IMR-90 (cell line): ENCODE data around the gene GXYLT2. TPM values are rescaled to one million over a fixed set of nuclear protein-coding genes. Genes with fewer than 3 reads are reported as not detected.

Experiments used
- ATAC-seq: fragments of 200-7000 bp; cut with Tn5 transposase; 2 replicates; pipeline ENCODE4 v1.9.1; 2020; ENCODE audit warnings: low read depth, mild to moderate bottlenecking, moderate library complexity
- BruUV-seq: library from RNA; stranded (reverse); fragments of 400-500 nt; replicated peaks from 2 replicates; lab custom pipeline; 2021; lab: Mats Ljungman, UMichigan
- CTCF ChIA-PET: fragments of 300-600 bp; formaldehyde crosslinking; extraction: SDS; loops from one replicate; lab custom pipeline; 2021; ENCODE audit warnings: antibody characterized with exemption; lab: Yijun Ruan, JAX
- POLR2A ChIA-PET: fragments of 300-600 bp; sonication (Branson Sonifier 250); formaldehyde crosslinking; loops from one replicate; lab custom pipeline; 2022; ENCODE audit warnings: antibody characterized with exemption; ENCODE audit not compliant: unreplicated experiment; lab: Charles Lee
- DNase-seq: peaks from one replicate; pipeline ENCODE4 v3.0.0; 2013
- H2AFZ ChIP-seq: replicated peaks from 2 replicates; pipeline ENCODE3; 2013; ENCODE audit warnings: low read length, mild to moderate bottlenecking; ENCODE audit not compliant: poor library complexity
- H2AK5ac ChIP-seq: 2 replicates; pipeline ENCODE4 v1.6.1; 2013; ENCODE audit warnings: low read depth, low read length, inconsistent platforms
- H2AK9ac ChIP-seq: replicated peaks from 2 replicates; pipeline ENCODE3; 2013; ENCODE audit warnings: mild to moderate bottlenecking, low read depth, low read length, moderate library complexity; ENCODE audit not compliant: poor library complexity
- H2BK120ac ChIP-seq: 2 replicates; pipeline ENCODE4 v1.6.1; 2013; ENCODE audit warnings: low read depth, low read length, inconsistent platforms
- H2BK15ac ChIP-seq: 3 replicates; pipeline ENCODE4 v1.6.1; 2013; ENCODE audit warnings: low read depth, low read length, inconsistent platforms
- H2BK20ac ChIP-seq: 2 replicates; pipeline ENCODE4 v1.6.1; 2013; ENCODE audit warnings: low read depth, mild to moderate bottlenecking, inconsistent platforms, low read length, moderate library complexity
- H2BK5ac ChIP-seq: 2 replicates; pipeline ENCODE4 v1.6.1; 2013; ENCODE audit warnings: mild to moderate bottlenecking, low read depth, low read length, inconsistent platforms; ENCODE audit not compliant: poor library complexity, severe bottlenecking
- H3K14ac ChIP-seq: replicated peaks from 2 replicates; pipeline ENCODE4 v1.6.1; 2013; ENCODE audit warnings: low read depth, low read length, inconsistent platforms
- H3K18ac ChIP-seq: 2 replicates; pipeline ENCODE4 v1.6.1; 2013; ENCODE audit warnings: low read depth, low read length, control low read depth
- H3K23ac ChIP-seq: 2 replicates; pipeline ENCODE4 v1.6.1; 2013; ENCODE audit warnings: low read depth, low read length, inconsistent platforms
- H3K27ac ChIP-seq: 2 replicates; pipeline ENCODE4 v1.5.1; 2013; ENCODE audit warnings: mild to moderate bottlenecking, control low read depth, low read length; ENCODE audit not compliant: insufficient read depth
- H3K27me3 ChIP-seq: 2 replicates; pipeline ENCODE4 v1.6.1; 2013; ENCODE audit warnings: low read length; ENCODE audit not compliant: control insufficient read depth, insufficient read depth
- H3K36me3 ChIP-seq: 2 replicates; pipeline ENCODE4 v1.6.1; 2013; ENCODE audit warnings: low read length, mixed read lengths; ENCODE audit not compliant: control insufficient read depth, insufficient read depth
- H3K4ac ChIP-seq: 2 replicates; pipeline ENCODE4 v1.6.1; 2013; ENCODE audit warnings: low read depth, low read length, inconsistent platforms
- H3K4me1 ChIP-seq: 2 replicates; pipeline ENCODE4 v1.6.1; 2013; ENCODE audit warnings: low read length, mixed read lengths; ENCODE audit not compliant: control insufficient read depth, insufficient read depth
- H3K4me2 ChIP-seq: 2 replicates; pipeline ENCODE4 v1.6.1; 2013; ENCODE audit warnings: low read depth, mild to moderate bottlenecking, control low read depth, low read length, moderate library complexity
- H3K4me3 ChIP-seq: 2 replicates; pipeline ENCODE4 v1.5.1; 2013; ENCODE audit warnings: low read depth, mild to moderate bottlenecking, control low read depth, low read length, moderate library complexity; ENCODE audit not compliant: insufficient read depth
- H3K56ac ChIP-seq: 2 replicates; pipeline ENCODE4 v1.6.1; 2013; ENCODE audit warnings: low read length, inconsistent platforms; ENCODE audit not compliant: insufficient read depth; ENCODE audit errors: extremely low read depth
- H3K79me1 ChIP-seq, 2 experiments: 2 replicates each; pipeline ENCODE4 v1.6.1; 2013; ENCODE audit warnings: low read length in 2 of 2, inconsistent platforms in 1 of 2, low read depth in 1 of 2
- H3K9ac ChIP-seq: 2 replicates; pipeline ENCODE4 v1.6.1; 2013; ENCODE audit warnings: low read depth, low read length, control low read depth
- H3K9me1 ChIP-seq: 2 replicates; pipeline ENCODE4 v1.6.1; 2013; ENCODE audit warnings: low read length, inconsistent platforms; ENCODE audit not compliant: insufficient read depth
- H3K9me3 ChIP-seq: 2 replicates; pipeline ENCODE4 v1.6.1; 2013; ENCODE audit warnings: low read length; ENCODE audit not compliant: control insufficient read depth, insufficient read depth
- H4K20me1 ChIP-seq: 2 replicates; pipeline ENCODE4 v1.6.1; 2013; ENCODE audit warnings: low read length, inconsistent platforms; ENCODE audit not compliant: insufficient read depth
- H4K5ac ChIP-seq: 2 replicates; pipeline ENCODE4 v1.6.1; 2013; ENCODE audit warnings: mild to moderate bottlenecking, low read depth, low read length, control low read depth
- H4K8ac ChIP-seq, 2 experiments: 2 replicates each; pipeline ENCODE4 v1.6.1; 2013; ENCODE audit warnings: low read depth in 2 of 2, low read length in 2 of 2, control low read depth in 1 of 2, inconsistent platforms in 1 of 2
- H4K91ac ChIP-seq: 2 replicates; pipeline ENCODE4 v1.6.1; 2013; ENCODE audit warnings: low read depth, low read length, inconsistent platforms; ENCODE audit not compliant: insufficient read depth
- BHLHE40 ChIP-seq: fragments of 150-350 bp; IDR thresholded peaks from 2 replicates; pipeline ENCODE4 v1.6.1; 2016; ENCODE audit warnings: mild to moderate bottlenecking, low read depth, low read length
- CEBPB ChIP-seq: IDR thresholded peaks from 2 replicates; pipeline ENCODE4 v1.6.1; 2012; ENCODE audit warnings: low read depth, low read length, improper control_type of control experiment
- CHD1 ChIP-seq: IDR thresholded peaks from 2 replicates; pipeline ENCODE4 v1.6.1; 2012; ENCODE audit warnings: low read depth, low read length, improper control_type of control experiment
- MAFK ChIP-seq: IDR thresholded peaks from 2 replicates; pipeline ENCODE4 v1.6.1; 2012; ENCODE audit warnings: low read depth, low read length, improper control_type of control experiment
- MAZ ChIP-seq: IDR thresholded peaks from 2 replicates; pipeline ENCODE4 v1.6.1; 2012; ENCODE audit warnings: low read depth, mild to moderate bottlenecking, low read length, improper control_type of control experiment, moderate library complexity, borderline replicate concordance
- NFE2L2 ChIP-seq: fragments of 150-350 bp; IDR thresholded peaks from 2 replicates; pipeline ENCODE4 v1.6.1; 2016; ENCODE audit warnings: low read depth, mild to moderate bottlenecking, low read length
- RCOR1 ChIP-seq: IDR thresholded peaks from 2 replicates; pipeline ENCODE4 v1.6.1; 2012; ENCODE audit warnings: mild to moderate bottlenecking, low read length, improper control_type of control experiment; ENCODE audit not compliant: insufficient replicate concordance
- RFX5 ChIP-seq: IDR thresholded peaks from 2 replicates; pipeline ENCODE4 v1.8.0; 2012; ENCODE audit warnings: low read depth, mild to moderate bottlenecking, low read length, moderate library complexity
- WGBS, 2 experiments: methylation state at CpG; one replicate each; pipeline versions ENCODE4 v1.1.5 to v1.1.7; 2013; ENCODE audit warnings: missing lambda C conversion rate in 2 of 2; ENCODE audit not compliant: insufficient read length in 1 of 2; ENCODE audit errors: extremely low coverage in 2 of 2; 5-methylcytosine and 5-hydroxymethylcytosine counted together
- dilution Hi-C: fragments of 300-500 bp; cut with HindIII; formaldehyde crosslinking; loops from one replicate; pipeline ENCODE4 v1.14.3; 2018; ENCODE audit warnings: low sequenced_read_pairs; ENCODE audit not compliant: unreplicated experiment
- in situ Hi-C: fragments of 300-500 bp; cut with MboI; formaldehyde crosslinking; loops from 3 replicates; pipeline ENCODE4 v1.14.3; 2019; ENCODE audit warnings: low sequenced_read_pairs, inconsistent platforms, mixed read lengths
- intact Hi-C: fragments of 100-400 bp; cut with micrococcal nuclease; formaldehyde crosslinking; loops from 2 replicates; pipeline ENCODE4 v1.10.0; 2022
- polyA plus RNA-seq, 3 experiments: library from polyadenylated mRNA; depleted of rRNA; stranded (reverse); fragments of >200 nt; gene quantifications; 2 replicates each; pipeline ENCODE4 v1.2.3, GENCODE V29; 2012; ENCODE audit warnings: low replicate concordance in 1 of 3
- total RNA-seq: library from RNA; depleted of rRNA; stranded (reverse); fragments of >200 nt; gene quantifications from 2 replicates; pipeline ENCODE4 v1.2.3, GENCODE V29; 2012
- TF ChIP-seq, protein P1 (sequence below): fragments of 150-350 bp; IDR thresholded peaks from 2 replicates; pipeline ENCODE4 v1.6.1; 2017; ENCODE audit warnings: mild to moderate bottlenecking, antibody characterized with exemption, low read length, low read depth
- TF ChIP-seq, protein P2 (sequence below): fragments of 150-350 bp; IDR thresholded peaks from 2 replicates; pipeline ENCODE4 v1.6.1; 2016; ENCODE audit warnings: low read depth, mild to moderate bottlenecking, low read length, moderate library complexity, borderline replicate concordance

GXYLT2 gene
- total and polyA plus RNA-seq, 2 of the 4 experiments (the other 2 are of a cell fraction), result 5.7 to 11.1 TPM

DNA sequence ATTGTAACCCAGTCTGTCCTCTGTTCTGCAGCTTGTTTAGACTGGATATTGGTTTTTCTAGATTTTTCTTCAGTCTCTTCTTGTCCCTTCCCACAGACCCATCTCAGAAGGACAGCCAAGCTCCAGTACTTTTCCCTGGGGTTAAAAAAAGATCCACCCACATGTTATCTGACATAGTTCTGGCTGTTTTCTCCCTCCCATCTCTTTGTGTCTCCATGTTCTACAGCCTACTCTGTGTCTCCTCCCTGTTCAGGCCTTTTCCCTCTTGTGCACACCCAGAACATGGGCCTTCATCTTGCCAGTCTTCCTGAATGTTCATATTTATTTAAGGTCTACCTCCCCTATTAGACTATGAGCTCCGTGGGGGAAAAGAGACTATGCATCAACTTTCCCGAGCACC is 103.7 kb downstream of the GXYLT2 start:
- Histone ChIP-seq H3K4me1 (peaks cover 3% of the 10 kb centered on the region; the same call in 1 of the 2 replicates), H3K27ac (no peak overlapping the region), H3K9me3 (no peaks in the 10 kb centered on the region), H3K56ac (no peak overlapping the region), H3K4me3 (no peak overlapping the region), H2AFZ (no peak overlapping the region), H2AK5ac (no peak overlapping the region), H2BK20ac (no peak overlapping the region), H3K27me3 (no peaks in the 10 kb centered on the region), H2AK9ac (no peak overlapping the region), H4K91ac (no peak overlapping the region), H4K5ac (no peak overlapping the region), H2BK5ac (no peak overlapping the region), H2BK120ac (no peak overlapping the region), H3K9ac (no peak overlapping the region), H3K36me3 (no peaks in the 10 kb centered on the region), H3K4me2 (no peak overlapping the region), H3K4ac (no peak overlapping the region), H3K18ac (no peak overlapping the region), H3K9me1 (no peaks in the 10 kb centered on the region), H4K8ac (no peak overlapping the region), H3K14ac (no peak overlapping the region), H2BK15ac (no peak overlapping the region), H4K20me1 (no peaks in the 10 kb centered on the region), H3K79me1 (no peaks in the 10 kb centered on the region; a peak in 1 of 4 replicates), H3K23ac (peak overlapping the region; percentile 14; the same call in 1 of the 2 replicates)
- intact Hi-C loops, result no loop called here
- no CpG with 5 or more reads among the region's 2 CpGs for WGBS, 2 experiments
- POLR2A ChIA-PET, result no interaction called here
- DNase-seq, result no peak
- in situ Hi-C loops, result no loop called here
- dilution Hi-C loops, result no loop called here
- TF ChIP-seq BHLHE40 (no peak), CHD1 (no peak), MAZ (no peak), RFX5 (no peak), CEBPB (no peak), MAFK (no peak), NFE2L2 (no peak), RCOR1 (no peak)
- TF ChIP-seq, protein P1, sequence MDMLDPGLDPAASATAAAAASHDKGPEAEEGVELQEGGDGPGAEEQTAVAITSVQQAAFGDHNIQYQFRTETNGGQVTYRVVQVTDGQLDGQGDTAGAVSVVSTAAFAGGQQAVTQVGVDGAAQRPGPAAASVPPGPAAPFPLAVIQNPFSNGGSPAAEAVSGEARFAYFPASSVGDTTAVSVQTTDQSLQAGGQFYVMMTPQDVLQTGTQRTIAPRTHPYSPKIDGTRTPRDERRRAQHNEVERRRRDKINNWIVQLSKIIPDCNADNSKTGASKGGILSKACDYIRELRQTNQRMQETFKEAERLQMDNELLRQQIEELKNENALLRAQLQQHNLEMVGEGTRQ, result no peak
- TF ChIP-seq, protein P2, sequence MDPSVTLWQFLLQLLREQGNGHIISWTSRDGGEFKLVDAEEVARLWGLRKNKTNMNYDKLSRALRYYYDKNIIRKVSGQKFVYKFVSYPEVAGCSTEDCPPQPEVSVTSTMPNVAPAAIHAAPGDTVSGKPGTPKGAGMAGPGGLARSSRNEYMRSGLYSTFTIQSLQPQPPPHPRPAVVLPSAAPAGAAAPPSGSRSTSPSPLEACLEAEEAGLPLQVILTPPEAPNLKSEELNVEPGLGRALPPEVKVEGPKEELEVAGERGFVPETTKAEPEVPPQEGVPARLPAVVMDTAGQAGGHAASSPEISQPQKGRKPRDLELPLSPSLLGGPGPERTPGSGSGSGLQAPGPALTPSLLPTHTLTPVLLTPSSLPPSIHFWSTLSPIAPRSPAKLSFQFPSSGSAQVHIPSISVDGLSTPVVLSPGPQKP, result no peak
- BruUV-seq, result no TSS peak
- CTCF ChIA-PET, result no interaction called here
- ATAC-seq, result no peak
